K562 (cell line): ENCODE measurements around the gene RAB21. TPM values are rescaled to one million over a fixed set of nuclear protein-coding genes. Genes with fewer than 3 reads are reported as not detected.
"Not testable (repeated sequence)": the region's sequence is repeated elsewhere in the genome, so short reads cannot be mapped to it uniquely, and the experiment has no call there.

Experiments
- ATAC-seq: fragments of 200-7000 bp; cut with Tn5 transposase; 3 replicates; pipeline ENCODE4 v1.9.1; 2020; ENCODE audit warnings: moderate library complexity
- BruUV-seq: library from RNA; stranded (reverse); fragments of 400-500 nt; replicated peaks from 2 replicates; lab custom pipeline; 2021; lab: Mats Ljungman, UMichigan
- CTCF ChIA-PET: fragments of 300-600 bp; formaldehyde crosslinking; extraction: SDS; loops from one replicate; lab custom pipeline; 2021; ENCODE audit warnings: low intra/inter-chr PET ratio; lab: Yijun Ruan, JAX
- POLR2A ChIA-PET: fragments of 300-600, 350-650 bp; sonication (Branson Sonifier 250); formaldehyde crosslinking; extraction: SDS; loops from one replicate; lab custom pipeline; 2021; ENCODE audit warnings: antibody characterized with exemption, inconsistent platforms; lab: Yijun Ruan, JAX
- DNase-seq, 4 experiments: peaks; one replicate each; pipeline versions ENCODE4 v3.0.0 to v3.0.0-alpha.2; 2011 to 2018; ENCODE audit warnings: low spot score in 3 of 4, mixed read lengths in 3 of 4; ENCODE audit errors: extremely low read depth in 1 of 4
- FAIRE-seq: peaks from 2 replicates; lab custom pipeline; 2011; peaks lifted over from hg19 to GRCh38; lab: Jason Lieb, UNC
- H2AFZ ChIP-seq: 2 replicates; pipeline ENCODE4 v1.6.0; 2011; ENCODE audit warnings: low read depth, low read length, control low read depth, inconsistent platforms
- H3K27ac ChIP-seq: fragments of 200-600 bp; 3 replicates; pipeline ENCODE4 v1.8.0; 2011; ENCODE audit warnings: low read depth, mild to moderate bottlenecking, control low read depth, inconsistent platforms, low read length, moderate library complexity, mixed read lengths; ENCODE audit errors: extremely low read depth
- H3K27me3 ChIP-seq, 2 experiments: fragments of 300-600 bp in 1 of 2; 2 replicates in 1 of 2; 3 replicates in 1 of 2; pipeline versions ENCODE4 v1.6.0 to v1.8.0; 2011; ENCODE audit warnings: inconsistent platforms in 2 of 2, low read length in 2 of 2, mild to moderate bottlenecking in 1 of 2, mixed read lengths in 1 of 2, moderate library complexity in 1 of 2; ENCODE audit not compliant: control insufficient read depth in 2 of 2, insufficient read depth in 2 of 2
- H3K36me3 ChIP-seq: fragments of 300-600 bp; 3 replicates; pipeline ENCODE4 v1.8.0; 2011; ENCODE audit warnings: mild to moderate bottlenecking, low read length, inconsistent platforms; ENCODE audit not compliant: control insufficient read depth, insufficient read depth
- H3K4me1 ChIP-seq, 2 experiments: fragments of 200-600 bp in 1 of 2; replicated peaks in 1 of 2; 2 replicates in 1 of 2; 3 replicates in 1 of 2; pipeline versions ENCODE4 v1.5.1 to v1.8.0; 2011; ENCODE audit warnings: inconsistent platforms in 2 of 2, low read length in 2 of 2, mild to moderate bottlenecking in 1 of 2, mixed read lengths in 1 of 2, moderate library complexity in 1 of 2; ENCODE audit not compliant: control insufficient read depth in 2 of 2, insufficient read depth in 2 of 2
- H3K4me2 ChIP-seq: 2 replicates; pipeline ENCODE4 v1.6.1; 2011; ENCODE audit warnings: low read length, control low read depth, inconsistent platforms, mixed read lengths; ENCODE audit not compliant: insufficient read depth
- H3K4me3 ChIP-seq: fragments of 200-600 bp; sonication (generic), shearing (Covaris generic); 2 replicates; pipeline ENCODE4 v1.5.1; 2016; ENCODE audit warnings: control low read depth, inconsistent platforms
- H3K79me2 ChIP-seq: fragments of 200-600 bp; 3 replicates; pipeline ENCODE4 v1.8.0; 2011; ENCODE audit warnings: low read length, inconsistent platforms; ENCODE audit not compliant: control insufficient read depth, insufficient read depth
- H3K9ac ChIP-seq, 2 experiments: 2 replicates each; pipeline versions ENCODE4 v1.6.0 to v1.6.1; 2011; ENCODE audit warnings: low read depth in 2 of 2, low read length in 2 of 2, control low read depth in 1 of 2, inconsistent platforms in 1 of 2, mild to moderate bottlenecking in 1 of 2, mixed read lengths in 1 of 2; ENCODE audit not compliant: insufficient read depth in 1 of 2
- H3K9me1 ChIP-seq: one replicate; pipeline ENCODE4 v1.6.0; 2011; ENCODE audit warnings: inconsistent platforms, mild to moderate bottlenecking, low read length, moderate library complexity; ENCODE audit not compliant: control insufficient read depth, insufficient read depth
- H3K9me3 ChIP-seq: replicated peaks from 2 replicates; pipeline ENCODE4 v1.5.1; 2011; ENCODE audit warnings: low read depth, low read length, inconsistent platforms; ENCODE audit not compliant: control insufficient read depth, insufficient read depth
- H4K20me1 ChIP-seq: replicated peaks from 2 replicates; pipeline ENCODE4 v1.6.1; 2011; ENCODE audit warnings: low read length, inconsistent platforms, mixed read lengths; ENCODE audit not compliant: control insufficient read depth, insufficient read depth
- DMBX1 ChIP-seq: fragments of 250-450 bp; sonication (Bioruptor Pico); IDR thresholded peaks from 2 replicates; pipeline ENCODE4 v1.8.0; 2022; ENCODE audit warnings: inconsistent platforms, mild to moderate bottlenecking, moderate library complexity, borderline replicate concordance
- EP400 ChIP-seq: fragments of 450-650 bp; IDR thresholded peaks from 2 replicates; pipeline ENCODE4 v1.6.1; 2017; ENCODE audit warnings: antibody characterized with exemption, mild to moderate bottlenecking, moderate library complexity
- ETV1 ChIP-seq: fragments of 450-650 bp; conservative IDR thresholded peaks from 2 replicates; pipeline ENCODE4 v1.6.1; 2016; ENCODE audit warnings: missing genetic modification characterization, control low read depth, low read depth, missing compliant biosample characterization
- NR3C1 ChIP-seq: sonication (generic); formaldehyde crosslinking; IDR thresholded peaks from 2 replicates; pipeline ENCODE4 v1.8.1; 2022; ENCODE audit warnings: missing genetic modification reagents
- NUFIP1 ChIP-seq: fragments of 450-650 bp; IDR thresholded peaks from 2 replicates; pipeline ENCODE4 v1.6.1; 2018; ENCODE audit not compliant: partially characterized antibody
- WGBS: fragments of 100-300 bp; shearing (Covaris generic); methylation state at CpG from one replicate; pipeline ENCODE4 v1.1.6; 2016; ENCODE audit warnings: low coverage, mixed read lengths; ENCODE audit not compliant: insufficient coverage; ENCODE audit errors: missing lambda C conversion rate; 5-methylcytosine and 5-hydroxymethylcytosine counted together
- in situ Hi-C: fragments of 300-500 bp; cut with MboI; formaldehyde crosslinking; loops from 4 replicates; pipeline ENCODE4 v1.15.0; 2018; ENCODE audit warnings: inconsistent platforms, mixed read lengths
- intact Hi-C: fragments of 100-400 bp; cut with micrococcal nuclease; formaldehyde crosslinking; loops from 2 replicates; pipeline ENCODE4 v1.14.2; 2022
- polyA plus RNA-seq, 8 experiments: library from polyadenylated mRNA; depleted of rRNA in 4 of 8; stranded (reverse) in 5 of 8; unstranded in 3 of 8; fragments of >200 nt; fragmentation: Nextera tagmentation in 2 of 8; fragmentation: Illumina TruSeq in 1 of 8; extraction: Ambion mirVana in 2 of 8; extraction: Trizol in 1 of 8; gene quantifications; 2 replicates each; pipeline versions ENCODE4 v1.2.1 to v1.2.3, GENCODE V29; 2011 to 2014; ENCODE audit warnings: inconsistent platforms in 1 of 8, missing spikeins in 1 of 8
- total RNA-seq, 7 experiments: library from RNA; depleted of rRNA in 6 of 7; stranded (reverse); fragments of >200 nt in 6 of 7; fragmentation: Illumina TruSeq in 2 of 7; extraction: Trizol in 2 of 7; gene quantifications; 2 replicates each; pipeline versions ENCODE4 v1.2.1 to v1.2.3, GENCODE V29; 2011 to 2021; ENCODE audit warnings: low replicate concordance in 1 of 7

RAB21 gene
- total and polyA plus RNA-seq, 9 of the 15 experiments (the other 6 are each of a cell fraction or from before 2014, with no cell fraction given): 5.3 to 45.6 (median 19.6) TPM

GRCh38 chr12:71810921-71811320, 56.3 kb downstream of the RAB21 start:
- H3K36me3 ChIP-seq: no peaks in the 10 kb centered on the region
- H2AFZ ChIP-seq: no peak overlapping the region
- H3K4me1 ChIP-seq: no peaks in the 10 kb centered on the region
- POLR2A ChIA-PET: no interaction called here
- no peaks in the 10 kb centered on the region for H4K20me1 ChIP-seq
- no peak for ATAC-seq
- peak; percentile 49 for FAIRE-seq
- in situ Hi-C loops (no loop called here), intact Hi-C loops (no loop called here)
- H3K27me3 ChIP-seq: peaks cover 0 to 13% of the 10 kb centered on the region in 2 experiments; a peak in 3 of 5 replicates
- WGBS: 0% methylated on average over 3 of the region's 3 CpGs
- H3K27ac ChIP-seq: no peak overlapping the region
- BruUV-seq: no TSS peak
- H3K9me1 ChIP-seq: no peaks in the 10 kb centered on the region
- no peak for DNase-seq
- no peaks in the 10 kb centered on the region for H3K9me3 ChIP-seq
- CTCF ChIA-PET: no interaction called here
- TF ChIP-seq NR3C1 (CRISPR knock-in tag) (no peak), EP400 (no peak), NUFIP1 (no peak), DMBX1 (no peak), ETV1 (tag) (no peak)
- H3K9ac ChIP-seq: no peak overlapping the region
- H3K4me3 ChIP-seq: no peak overlapping the region
- no peak overlapping the region for H3K4me2 ChIP-seq
- no peaks in the 10 kb centered on the region for H3K79me2 ChIP-seq

GRCh38 chr12:71815242-71815641, 60.6 kb downstream of the RAB21 start:
- H3K9me1 ChIP-seq, intact Hi-C loops, H3K4me3 ChIP-seq, H2AFZ ChIP-seq, CTCF ChIA-PET, in situ Hi-C loops, ATAC-seq, H3K4me2 ChIP-seq, H3K79me2 ChIP-seq, POLR2A ChIA-PET, FAIRE-seq, H3K27ac ChIP-seq, H3K9ac ChIP-seq, H3K4me1 ChIP-seq, H3K9me3 ChIP-seq, DNase-seq, BruUV-seq, H3K36me3 ChIP-seq, H4K20me1 ChIP-seq, H3K27me3 ChIP-seq: not testable (repeated sequence)
- under 1% methylated on average over 6 of the region's 6 CpGs for WGBS

DNA sequence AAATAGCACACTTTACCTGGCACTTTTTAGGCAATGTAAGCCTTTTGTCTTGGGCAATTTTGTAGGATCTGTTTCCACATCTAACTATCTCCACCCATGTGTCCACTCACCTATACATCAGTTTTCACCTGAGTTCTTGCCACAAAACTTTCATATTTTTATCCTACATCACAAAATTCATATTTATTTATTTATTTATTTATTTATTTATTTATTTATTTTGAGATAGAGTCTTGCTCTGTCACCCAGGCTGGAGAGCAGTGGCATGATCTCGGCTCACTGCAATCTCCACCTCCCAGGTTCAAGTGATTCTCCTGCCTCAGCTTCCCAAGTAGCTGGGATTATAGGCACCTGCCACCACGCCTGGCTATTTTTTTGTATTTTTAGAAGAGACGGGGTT, 67.4 kb downstream of the RAB21 start:
- FAIRE-seq, H3K9ac ChIP-seq, intact Hi-C loops, H3K4me2 ChIP-seq, H3K4me3 ChIP-seq, H3K36me3 ChIP-seq, H2AFZ ChIP-seq, H4K20me1 ChIP-seq, BruUV-seq, H3K9me3 ChIP-seq, in situ Hi-C loops, H3K79me2 ChIP-seq, H3K27ac ChIP-seq, POLR2A ChIA-PET, ATAC-seq, DNase-seq, CTCF ChIA-PET, H3K9me1 ChIP-seq, H3K4me1 ChIP-seq: not testable (repeated sequence)
- WGBS: 20% methylated on average over 3 of the region's 3 CpGs
- peaks cover 9 to 17% of the 10 kb centered on the region in 2 experiments; a peak in 4 of 5 replicates for H3K27me3 ChIP-seq
